GM19099 (cell line): ENCODE results near the gene DBR1.

Source experiments
- POLR2A ChIP-seq: IDR thresholded peaks from 3 replicates; pipeline ENCODE4 v1.6.1; 2011; ENCODE audit warnings: low read depth; ENCODE audit not compliant: insufficient read length; ENCODE audit errors: extremely low read depth

DBR1 gene

GRCh38 chr3:138174421-138175131, at the start of gene DBR1:
Gene DBR1 (minus strand): TSS chr3:138174921. CDS start chr3:138174795, 126 bp downstream.
- TF ChIP-seq POLR2A, result peak; percentile 89

- no peak for TF ChIP-seq POLR2A
These were observed 48.2 kb upstream of the DBR1 start for GRCh38 chr3:138222942-138223287.

DNA sequence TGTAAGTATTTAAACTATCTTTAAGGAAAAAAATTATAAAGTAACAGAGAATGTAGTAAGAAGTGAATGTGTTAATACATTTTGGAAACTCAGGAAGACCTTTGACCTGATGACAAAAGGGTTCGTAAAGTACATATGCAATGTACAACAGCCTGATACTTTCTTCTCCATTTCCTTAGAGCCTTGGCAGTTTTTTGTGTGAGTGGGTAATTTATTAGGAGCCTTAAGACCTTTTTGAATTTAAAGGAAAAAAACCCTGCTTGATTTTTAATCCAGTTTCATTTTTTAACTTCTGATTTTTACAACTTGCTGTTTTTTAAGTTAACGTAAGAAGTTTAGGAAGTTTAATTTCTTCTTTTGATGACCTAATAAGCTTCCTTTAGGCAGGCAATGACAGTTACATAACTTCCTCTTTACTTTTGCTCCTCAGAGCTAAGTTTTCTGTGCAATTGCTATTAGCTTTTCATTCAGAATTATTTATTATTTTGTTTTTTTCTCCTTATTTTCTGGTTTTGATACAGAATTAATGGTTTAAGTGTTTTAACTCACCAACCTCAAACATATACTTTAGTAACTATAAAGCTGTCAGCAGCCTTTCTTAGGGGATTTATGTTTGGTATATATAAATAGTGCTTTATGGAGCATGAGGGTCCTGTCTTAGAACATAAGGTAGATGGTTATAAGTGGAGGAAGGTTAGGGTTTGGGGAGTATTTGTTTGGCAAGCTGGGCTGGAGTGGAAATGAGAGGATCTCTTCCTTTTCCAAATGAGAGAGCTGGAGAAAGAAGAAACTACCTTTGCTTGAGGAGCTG, 47.6 kb upstream of the DBR1 start:
- TF ChIP-seq POLR2A, result no peak

- no peak for TF ChIP-seq POLR2A
These were observed 46.1 kb upstream of the DBR1 start for GRCh38 chr3:138220788-138221187.

DNA sequence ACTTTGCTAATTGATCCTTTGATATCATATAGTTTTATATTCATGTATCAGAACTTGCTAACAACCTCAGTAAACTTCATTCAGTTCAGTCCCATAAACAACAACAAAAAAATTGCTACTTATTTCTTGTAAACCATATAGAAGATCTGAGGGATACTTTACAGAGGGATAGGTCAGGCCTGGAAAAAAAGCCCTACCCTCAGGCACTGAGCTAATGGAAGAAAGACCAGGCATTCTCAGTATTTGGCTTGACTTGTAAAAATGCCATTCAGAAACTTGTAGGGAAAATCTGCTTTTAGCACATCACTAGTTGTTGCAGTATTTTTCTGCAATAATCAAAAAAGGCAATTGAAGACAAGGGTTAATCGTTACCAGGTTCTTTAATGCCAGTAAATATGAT, 45.5 kb upstream of the DBR1 start:
- TF ChIP-seq POLR2A, result no peak

GRCh38 chr3:138219255-138219654, 44.5 kb upstream of the DBR1 start:
- TF ChIP-seq POLR2A, result no peak

- TF ChIP-seq POLR2A, result no peak
These were observed 38.8 kb upstream of the DBR1 start for GRCh38 chr3:138213398-138214085.

DNA sequence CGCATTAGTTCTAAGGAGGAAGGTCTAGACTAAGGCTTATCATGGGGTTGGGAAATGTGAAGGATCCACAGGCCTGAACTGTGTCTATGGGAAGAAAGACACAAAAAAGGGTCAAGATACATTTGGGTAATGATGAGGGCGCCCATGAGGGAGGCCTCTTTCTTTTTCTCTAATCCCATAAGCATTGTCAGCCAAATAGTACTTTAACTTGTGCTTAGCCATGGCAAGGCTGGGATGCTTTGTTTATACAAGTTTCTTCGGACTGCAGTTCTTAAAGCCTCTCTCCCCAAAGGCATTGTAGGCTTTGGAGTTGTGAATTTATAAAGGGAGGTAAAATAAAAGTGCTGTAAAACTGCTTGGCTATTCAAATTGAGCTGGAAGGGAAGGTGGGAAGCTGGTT, 35.8 kb upstream of the DBR1 start:
- TF ChIP-seq POLR2A, result no peak

DNA sequence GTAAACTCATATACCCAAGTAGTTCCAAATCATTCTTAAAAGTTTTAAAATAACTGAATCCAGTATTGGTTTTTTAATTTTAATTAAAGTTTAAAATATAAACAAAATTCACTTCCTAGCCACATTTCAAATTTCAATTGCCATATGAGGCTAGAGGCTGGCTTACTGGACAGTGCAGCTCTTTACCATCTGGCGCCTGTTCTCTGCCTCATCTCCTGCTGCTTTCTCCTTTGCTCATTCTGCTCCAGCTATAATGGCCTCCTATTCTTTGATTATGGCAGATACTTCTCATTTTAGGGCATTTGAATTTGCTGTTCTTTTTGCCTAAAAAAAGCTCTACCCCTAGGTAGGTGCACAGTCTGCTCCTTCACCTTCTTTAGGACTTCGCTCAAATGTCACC, 31.5 kb upstream of the DBR1 start:
- no peak for TF ChIP-seq POLR2A

GRCh38 chr3:138205527-138205926, 30.8 kb upstream of the DBR1 start:
- TF ChIP-seq POLR2A, result no peak

DNA sequence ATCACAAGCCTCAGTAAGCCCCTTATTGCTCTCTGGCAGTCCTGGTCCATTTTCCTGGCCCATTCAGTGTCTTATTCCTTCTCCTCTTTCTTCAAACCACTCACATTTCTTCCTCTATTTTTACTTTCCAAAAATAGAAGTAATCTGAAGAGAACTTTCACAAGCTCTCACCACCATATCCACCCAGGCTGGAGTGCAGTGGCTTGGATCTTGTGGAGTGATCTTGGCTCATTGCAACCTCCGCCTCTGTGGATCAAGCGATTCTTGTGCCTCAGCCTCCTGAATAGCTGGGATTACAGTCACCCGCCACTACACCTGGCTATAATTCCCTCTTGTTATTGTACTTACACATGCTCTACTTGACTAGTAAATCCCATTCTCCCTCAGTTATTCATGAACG, 29.2 kb upstream of the DBR1 start:
- no peak for TF ChIP-seq POLR2A

- TF ChIP-seq POLR2A, result no peak
These were observed 28.4 kb upstream of the DBR1 start for GRCh38 chr3:138202945-138203701.

DNA sequence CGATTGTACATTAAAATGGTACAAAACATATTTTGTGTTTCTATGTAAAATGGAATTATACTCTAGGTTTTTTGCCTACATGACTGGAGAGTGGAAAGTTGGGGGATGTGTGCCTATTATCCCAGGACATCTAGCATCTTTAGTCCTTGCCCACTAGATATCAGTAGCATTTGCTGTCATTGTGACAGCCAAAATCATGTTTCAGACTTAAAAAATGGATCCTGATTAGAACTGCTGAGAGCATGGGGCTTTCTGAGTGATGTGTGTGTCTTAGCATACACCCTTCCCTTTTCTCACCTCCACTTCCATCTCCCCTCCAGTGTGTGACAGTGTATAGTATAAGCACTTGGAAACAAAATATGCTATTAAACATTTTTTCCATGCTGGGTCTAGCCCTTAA, 25.7 kb upstream of the DBR1 start:
- TF ChIP-seq POLR2A, result no peak

- no peak for TF ChIP-seq POLR2A
These were observed 25.1 kb upstream of the DBR1 start for GRCh38 chr3:138199851-138200250.

DNA sequence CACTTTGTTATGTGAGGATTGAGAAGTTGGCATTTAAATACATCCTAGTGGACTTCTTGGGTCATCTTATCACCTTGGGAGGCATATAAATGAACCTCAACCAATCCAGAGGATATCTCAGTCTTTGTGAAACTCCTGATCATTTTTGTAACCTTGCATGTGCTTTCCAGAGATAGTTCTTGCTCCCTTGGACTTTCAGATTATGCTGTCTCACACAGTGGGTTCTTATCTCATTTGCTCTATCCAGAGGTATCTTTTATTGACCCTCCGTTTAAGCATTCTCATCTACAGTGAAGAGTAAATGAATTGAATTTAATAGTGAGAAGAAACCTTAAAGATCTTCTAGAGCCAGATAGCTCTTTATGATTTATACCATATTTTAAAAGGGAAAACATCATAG, 22.8 kb upstream of the DBR1 start:
- no peak for TF ChIP-seq POLR2A

DNA sequence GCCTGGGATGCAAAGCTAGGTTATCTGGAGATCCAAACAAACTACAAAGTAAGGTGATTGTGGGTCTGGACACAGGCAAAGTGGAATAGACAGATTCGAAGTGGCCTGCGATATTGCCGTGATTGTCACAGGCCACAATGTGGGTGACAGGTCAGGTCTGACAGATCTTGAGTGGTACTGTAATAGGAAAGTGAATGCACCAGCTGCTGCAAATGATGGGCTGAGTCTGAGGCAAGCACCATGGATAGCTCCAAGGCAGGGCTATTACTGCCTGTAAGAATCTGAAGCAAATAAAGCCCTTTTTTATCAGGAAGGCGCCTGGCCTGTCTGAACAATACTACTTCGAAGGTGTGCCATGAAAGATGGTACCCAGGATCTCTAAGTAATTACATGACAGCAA, 22.3 kb upstream of the DBR1 start:
- no peak for TF ChIP-seq POLR2A

GRCh38 chr3:138196023-138196422, 21.3 kb upstream of the DBR1 start:
- no peak for TF ChIP-seq POLR2A
